ENCODE data around the gene CDC42EP4.

The CDC42EP4 gene

DNA sequence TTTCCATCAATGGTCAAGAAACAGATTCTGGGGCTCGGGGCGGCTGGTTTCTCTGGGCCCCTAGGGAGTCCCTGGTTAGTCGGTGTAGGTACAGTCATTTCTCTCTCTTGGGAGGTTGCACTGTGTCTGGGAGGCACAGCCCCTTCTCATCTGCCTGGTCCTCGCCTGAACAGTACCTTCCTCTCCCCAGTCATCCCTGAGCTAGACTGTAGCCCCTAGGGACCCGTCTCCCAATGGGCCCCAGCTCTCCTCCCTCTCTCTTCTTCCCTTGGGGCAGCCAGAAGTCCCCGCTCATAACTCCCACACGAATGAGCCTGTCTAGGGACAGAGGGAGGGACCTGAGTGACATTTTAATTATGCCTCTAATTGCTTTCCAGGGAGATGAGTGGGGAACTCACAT, 29.9 kb downstream of the CDC42EP4 start (continued):
- TF ChIP-seq ZNF341 (tag by site-specific recombination; IDR thresholded peaks at IDR 0.05; ENCODE audit: low read depth), result 0 out of 2 replicates have a peak, but pooled peaks have one; percentile 27
- no peak for TF ChIP-seq ZNF157 (tag by site-specific recombination; IDR thresholded peaks at IDR 0.05)
- TF ChIP-seq ZNF311 (tag by site-specific recombination; IDR thresholded peaks at IDR 0.05; ENCODE audit: borderline replicate concordance), result no peak
- TF ChIP-seq ZNF629 (tag by site-specific recombination; IDR thresholded peaks at IDR 0.05), result no peak
- TF ChIP-seq EGR2 (tag by site-specific recombination; IDR thresholded peaks at IDR 0.05; ENCODE audit: low read depth), result peak; percentile 63
- TF ChIP-seq ZNF366 (tag by site-specific recombination; conservative IDR thresholded peaks at IDR 0.05), result peak; percentile 39; the same call in 1 of the 2 replicates
- TF ChIP-seq ZBTB26 (tag by site-specific recombination; optimal IDR thresholded peaks at IDR 0.05), result no peak
- TF ChIP-seq ZSCAN18 (tag by site-specific recombination; IDR thresholded peaks at IDR 0.05), result no peak
- peak; percentile 94 for TF ChIP-seq WT1 (tag by site-specific recombination; IDR thresholded peaks at IDR 0.05)
- TF ChIP-seq ZFHX2 (tag by site-specific recombination; conservative IDR thresholded peaks at IDR 0.05), result peak; percentile 74
- TF ChIP-seq, protein P1, sequence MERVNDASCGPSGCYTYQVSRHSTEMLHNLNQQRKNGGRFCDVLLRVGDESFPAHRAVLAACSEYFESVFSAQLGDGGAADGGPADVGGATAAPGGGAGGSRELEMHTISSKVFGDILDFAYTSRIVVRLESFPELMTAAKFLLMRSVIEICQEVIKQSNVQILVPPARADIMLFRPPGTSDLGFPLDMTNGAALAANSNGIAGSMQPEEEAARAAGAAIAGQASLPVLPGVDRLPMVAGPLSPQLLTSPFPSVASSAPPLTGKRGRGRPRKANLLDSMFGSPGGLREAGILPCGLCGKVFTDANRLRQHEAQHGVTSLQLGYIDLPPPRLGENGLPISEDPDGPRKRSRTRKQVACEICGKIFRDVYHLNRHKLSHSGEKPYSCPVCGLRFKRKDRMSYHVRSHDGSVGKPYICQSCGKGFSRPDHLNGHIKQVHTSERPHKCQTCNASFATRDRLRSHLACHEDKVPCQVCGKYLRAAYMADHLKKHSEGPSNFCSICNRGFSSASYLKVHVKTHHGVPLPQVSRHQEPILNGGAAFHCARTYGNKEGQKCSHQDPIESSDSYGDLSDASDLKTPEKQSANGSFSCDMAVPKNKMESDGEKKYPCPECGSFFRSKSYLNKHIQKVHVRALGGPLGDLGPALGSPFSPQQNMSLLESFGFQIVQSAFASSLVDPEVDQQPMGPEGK (tag by site-specific recombination; IDR thresholded peaks at IDR 0.05), result 0 out of 2 replicates have a peak, but pooled peaks have one; percentile 34
- peak; percentile 80 for TF ChIP-seq ZNF423 (tag by site-specific recombination; IDR thresholded peaks at IDR 0.05)

GRCh38 chr17:73280191-73280590, 31.6 kb downstream of the CDC42EP4 start:
- Histone ChIP-seq H3K9me3 (ENCODE audit: control insufficient read depth, insufficient read depth, low read depth, low read length) (no peaks in the 10 kb centered on the region), H3K4me3 (ENCODE audit: low read depth, low read length) (no peak overlapping the region), H3K27ac (ENCODE audit: extremely low read depth, low read depth, low read length) (no peak overlapping the region; the same call in 1 of the 2 replicates), H3K36me3 (ENCODE audit: control insufficient read depth in 2 of 2, insufficient read depth in 1 of 2, low read length in 2 of 2) (peaks cover 0 to 4% of the 10 kb centered on the region in 2 experiments; a peak in 1 of 3 replicates), H3K4me1 (ENCODE audit: control insufficient read depth, insufficient read depth, low read length) (peaks cover 20% of the 10 kb centered on the region)
- ChIA-PET POLR2A (no interaction called here), CTCF (interaction anchor here (0.8 to 4.9 kb wide), 3 partner anchors 24 to 294 kb away, joined by 3 to 19 read pairs (median 3); no protein-coding TSS in a partner anchor)
- TF ChIP-seq ZNF664 (tag by site-specific recombination; IDR thresholded peaks at IDR 0.05), result no peak

DNA sequence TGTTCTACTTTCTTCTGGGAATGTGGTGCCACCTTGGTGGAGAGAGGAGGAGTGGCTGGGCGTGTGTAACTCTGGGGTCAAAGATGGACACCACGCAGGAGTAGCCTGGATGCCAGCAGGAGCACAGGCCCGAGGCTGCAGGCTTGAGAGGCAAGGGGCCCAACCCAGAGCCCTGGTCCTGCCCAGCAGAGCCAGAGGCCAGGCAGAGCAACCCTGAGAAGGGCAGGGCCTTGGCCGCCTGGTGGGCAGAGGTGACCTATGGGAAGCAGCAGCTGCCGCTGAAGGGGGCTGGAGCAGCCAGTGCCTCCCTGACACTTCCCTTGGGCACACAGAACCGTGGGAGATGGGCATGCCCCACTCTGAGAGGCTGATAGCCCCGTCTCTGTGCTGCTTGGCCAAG, 32.1 kb downstream of the CDC42EP4 start:
- TF ChIP-seq OSR2 (tag by site-specific recombination; IDR thresholded peaks at IDR 0.05), result no peak
- TF ChIP-seq ZNF776 (tag by site-specific recombination; IDR thresholded peaks at IDR 0.05; ENCODE audit: borderline replicate concordance), result no peak
- TF ChIP-seq PRDM1 (tag by site-specific recombination; IDR thresholded peaks at IDR 0.05), result no peak
- TF ChIP-seq ZNF146 (tag by site-specific recombination; IDR thresholded peaks at IDR 0.05), result no peak
- no peak for TF ChIP-seq ZNF404 (tag by site-specific recombination; IDR thresholded peaks at IDR 0.05)
- TF ChIP-seq BCL11A (tag by site-specific recombination; IDR thresholded peaks at IDR 0.05; ENCODE audit: low read depth), result no peak
- no peak for TF ChIP-seq ZNF549 (tag by site-specific recombination; IDR thresholded peaks at IDR 0.05)
- TF ChIP-seq ZNF501 (tag by site-specific recombination; IDR thresholded peaks at IDR 0.05), result no peak
- Histone ChIP-seq H3K9me3 (ENCODE audit: control insufficient read depth, insufficient read depth, low read depth, low read length) (no peaks in the 10 kb centered on the region), H3K4me1 (ENCODE audit: control insufficient read depth, insufficient read depth, low read length) (peaks cover 20% of the 10 kb centered on the region), H3K27ac (ENCODE audit: extremely low read depth, low read depth, low read length) (no peak overlapping the region; the same call in 1 of the 2 replicates), H3K4me3 (ENCODE audit: low read depth, low read length) (no peak overlapping the region), H3K36me3 (ENCODE audit: control insufficient read depth in 2 of 2, insufficient read depth in 1 of 2, low read length in 2 of 2) (no peaks in the 10 kb centered on the region)
- POLR2A ChIA-PET, result interaction anchor here (1.4 to 1.7 kb wide), 2 partner anchors 27 to 29 kb away, joined by 3 to 8 read pairs; no protein-coding TSS in a partner anchor
- CTCF ChIA-PET, result interaction anchor here (0.8 to 4.9 kb wide), 4 partner anchors 24 to 294 kb away, joined by 3 to 19 read pairs (median 6); no protein-coding TSS in a partner anchor

Measured in HEK293 (cell line).